ENCODE measurements around the gene PUM2.

The PUM2 gene

DNA sequence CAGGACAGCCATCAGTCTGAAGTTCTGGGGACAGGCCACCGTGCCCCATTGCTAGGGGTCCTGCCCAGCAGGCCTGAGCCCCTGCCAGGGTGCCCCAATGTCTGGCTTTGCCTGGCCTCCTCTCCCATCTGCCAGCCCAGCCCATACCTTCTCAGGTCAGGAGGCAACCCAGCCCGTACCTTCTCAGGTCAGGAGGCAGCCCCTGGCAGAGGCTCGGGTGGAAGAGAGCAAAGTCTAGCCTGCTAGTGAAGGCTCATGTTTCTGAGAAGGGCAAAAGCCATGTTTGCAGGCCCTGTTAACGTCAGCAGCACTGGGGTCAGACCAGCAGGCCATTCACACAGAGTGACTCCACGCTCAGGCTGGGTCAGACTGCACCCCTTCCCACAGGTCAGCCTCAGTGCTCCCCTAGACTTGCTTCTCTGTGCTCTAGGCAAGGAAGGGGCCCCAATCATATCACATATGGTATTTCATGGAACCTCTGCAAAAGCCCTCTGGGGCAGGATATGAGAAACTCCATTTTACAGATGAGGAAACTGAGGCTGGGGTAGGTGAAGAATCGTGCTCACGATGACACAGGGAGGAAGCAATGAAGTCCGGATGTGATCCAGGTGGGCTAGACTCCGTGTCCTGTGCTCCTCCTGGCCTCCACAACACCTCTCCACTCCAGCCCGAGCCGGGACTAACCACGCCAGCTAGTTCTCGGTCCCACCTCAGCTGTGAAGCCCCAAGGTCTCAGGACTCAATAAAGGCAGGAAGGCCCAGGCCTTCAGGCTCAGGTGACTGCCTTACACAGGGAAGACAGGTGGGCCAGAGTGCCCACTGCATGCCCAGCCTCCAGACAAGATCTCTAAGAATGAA is 135.2 kb downstream of the PUM2 start:
- DNase-seq, result no peak

DNA sequence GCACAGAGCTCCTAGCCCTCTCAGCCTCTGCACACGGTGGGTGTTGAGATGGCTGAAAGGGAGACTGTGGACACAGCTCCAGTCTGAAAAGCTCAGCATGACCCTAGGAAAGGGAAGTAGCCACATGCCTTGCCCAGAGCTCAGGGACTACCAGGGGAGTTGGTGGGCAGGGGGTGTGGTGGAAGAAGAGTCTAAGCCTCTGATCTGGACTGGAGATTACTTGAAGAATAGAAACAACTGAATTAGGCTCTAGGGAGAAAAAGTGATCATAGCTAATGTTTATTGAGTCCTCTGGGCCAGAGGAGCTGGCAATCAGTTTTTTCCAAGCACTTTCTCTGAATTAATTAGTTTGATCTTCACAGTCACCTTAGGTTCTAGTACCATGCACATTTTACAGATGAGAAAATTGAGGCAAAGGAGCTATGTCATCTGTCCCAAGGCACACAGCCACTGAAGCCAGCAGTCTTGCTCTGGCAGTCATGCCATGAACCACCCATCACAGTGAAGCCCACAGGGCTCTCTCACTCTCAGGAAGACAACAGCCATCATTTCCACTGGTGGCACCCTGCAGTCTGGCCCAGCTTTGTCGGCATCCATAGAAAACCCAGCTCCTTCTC is 136.0 kb downstream of the PUM2 start:
- no peak for DNase-seq

DNA sequence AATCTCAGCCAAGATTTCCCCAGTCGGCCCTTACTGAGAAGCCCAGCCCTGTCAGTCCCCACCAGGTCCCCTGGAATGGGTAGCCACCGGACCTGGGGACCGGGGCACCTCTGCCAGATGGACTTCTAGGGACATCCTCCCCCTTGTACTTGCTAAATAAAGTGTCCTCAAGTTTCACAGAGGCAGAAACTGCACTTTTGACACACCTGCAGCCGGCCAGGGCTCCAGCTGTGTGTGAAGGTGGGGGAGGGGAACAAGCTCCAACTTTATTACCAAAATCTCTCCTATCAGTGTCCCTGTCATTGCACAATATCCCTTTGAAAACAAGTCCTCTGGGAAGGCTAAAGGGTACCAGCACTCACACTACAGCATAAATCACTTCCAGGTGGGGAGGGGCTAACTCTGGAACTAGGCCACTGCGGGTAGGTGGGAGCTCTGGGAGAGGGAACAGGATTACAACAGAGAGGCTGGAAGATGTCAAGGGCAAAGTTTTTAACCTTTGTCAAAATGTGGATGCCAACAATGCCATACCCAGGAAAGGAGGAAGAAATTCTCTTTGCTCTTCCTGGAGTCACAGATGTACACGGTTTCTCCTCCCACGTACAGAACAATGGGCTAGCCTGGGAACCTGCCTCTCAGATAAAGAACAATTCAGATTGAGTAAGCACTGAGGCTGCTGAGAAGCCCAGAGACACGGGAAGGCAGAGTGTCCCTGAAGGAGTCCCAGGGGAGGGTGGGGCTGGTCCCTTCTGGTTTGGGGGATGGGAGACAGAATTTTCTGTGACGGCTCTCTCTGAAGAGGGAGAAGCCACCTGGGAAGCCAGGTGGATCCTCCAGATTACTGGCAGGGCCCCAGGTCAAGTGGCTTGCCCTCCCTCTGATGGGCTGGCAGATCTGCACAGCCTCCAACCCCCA is 136.7 kb downstream of the PUM2 start:
- no peak for DNase-seq

DNA sequence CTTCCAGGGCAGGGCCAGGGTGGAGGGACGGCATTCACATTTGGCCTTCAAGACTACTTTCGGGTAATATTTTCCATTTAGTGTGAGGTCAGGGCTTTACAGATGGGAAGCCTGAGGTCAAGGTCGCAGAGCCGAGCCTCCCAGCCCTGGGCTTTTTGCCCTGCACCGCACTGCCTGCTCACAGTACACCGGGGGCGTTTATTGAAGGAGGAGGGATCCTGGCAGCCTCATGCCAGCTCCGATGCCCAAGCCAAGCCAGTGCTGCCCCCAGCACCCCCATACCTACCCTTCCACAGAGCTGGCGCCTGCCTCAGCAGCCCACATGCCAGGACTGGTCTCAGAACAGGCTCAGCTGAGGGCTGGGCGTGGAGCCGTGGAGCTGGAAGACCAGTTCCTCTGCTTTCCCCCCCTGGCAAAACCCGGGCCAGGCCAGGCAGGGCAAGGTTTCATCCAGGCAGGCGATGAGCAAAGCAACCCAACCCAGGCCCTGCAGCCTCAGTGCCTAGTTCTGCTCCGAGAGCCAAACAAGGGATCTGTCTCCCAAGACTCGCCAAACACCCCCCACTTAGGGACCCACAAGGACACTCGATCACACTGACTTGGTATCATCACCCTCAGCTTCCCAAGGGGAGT is 137.7 kb downstream of the PUM2 start:
- no peak for DNase-seq

DNA sequence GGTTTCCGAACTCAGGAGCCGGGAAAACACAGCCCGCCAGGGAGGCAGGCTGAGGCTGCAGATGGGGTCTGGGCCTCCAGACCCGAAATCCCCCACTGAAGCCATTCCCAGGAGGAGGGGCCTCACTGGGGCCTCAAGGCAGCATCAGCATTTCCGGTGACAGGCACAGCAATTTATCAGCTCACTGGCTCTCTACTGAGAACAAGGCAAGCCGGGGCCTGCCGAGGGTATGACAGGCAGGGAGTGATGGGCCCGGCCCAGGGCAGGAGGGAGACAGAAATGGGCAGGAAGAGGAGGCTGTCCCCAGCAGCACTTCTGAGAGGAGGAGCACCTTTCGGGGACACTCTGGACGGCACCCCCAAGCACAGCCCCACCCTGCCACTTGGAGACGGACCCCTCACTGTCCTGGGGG is 138.2 kb downstream of the PUM2 start:
- DNase-seq, result no peak

DNA sequence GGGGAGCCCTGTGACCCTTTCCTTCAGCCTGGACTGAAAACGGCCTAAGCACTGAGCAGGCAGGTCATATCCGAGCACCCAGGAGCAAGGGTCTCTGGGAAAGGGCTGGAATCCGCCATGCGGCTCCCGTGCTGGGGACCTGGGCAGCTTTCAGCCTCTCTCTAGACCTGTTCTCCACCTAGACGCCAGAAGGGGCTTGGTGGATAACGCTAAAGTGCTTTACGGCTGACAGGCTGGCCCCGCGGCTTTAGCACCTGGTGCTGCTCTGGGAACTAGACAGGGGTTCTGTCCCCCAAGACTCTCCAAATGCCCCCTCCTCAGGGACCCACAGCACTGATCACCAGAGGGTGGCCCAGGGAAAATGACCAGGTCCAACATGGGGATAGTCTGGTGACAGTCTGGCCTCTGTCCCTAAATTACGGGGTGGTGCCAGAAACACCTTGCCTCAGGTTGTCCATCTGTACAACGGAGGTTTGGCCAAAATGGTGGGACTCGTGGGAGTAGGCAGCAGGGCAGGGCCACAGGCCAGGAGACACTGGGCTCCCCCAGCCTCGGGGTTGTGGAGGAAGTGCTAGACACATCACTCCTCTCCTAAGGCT is 138.7 kb downstream of the PUM2 start:
- no peak for DNase-seq

DNA sequence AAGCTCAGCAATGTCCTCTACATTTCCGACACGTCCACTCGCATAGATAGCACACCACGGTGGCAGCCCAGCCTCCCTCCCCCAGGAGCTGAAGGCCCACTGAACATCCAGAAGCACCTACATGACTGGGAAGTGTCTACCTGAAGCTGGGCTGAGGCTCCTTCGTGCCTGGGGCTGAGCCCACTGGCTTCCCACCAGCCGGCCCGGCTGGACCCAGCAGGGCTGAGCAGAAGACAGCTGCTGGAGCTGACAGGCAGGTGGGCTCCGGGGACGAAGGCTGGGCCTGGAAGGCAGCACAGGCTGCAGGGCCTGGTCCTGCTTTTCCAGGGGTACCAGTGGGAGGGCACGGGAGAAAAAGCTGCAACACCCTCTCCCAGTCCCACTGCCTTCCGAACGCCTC is 139.2 kb downstream of the PUM2 start:
- no peak for DNase-seq

DNA sequence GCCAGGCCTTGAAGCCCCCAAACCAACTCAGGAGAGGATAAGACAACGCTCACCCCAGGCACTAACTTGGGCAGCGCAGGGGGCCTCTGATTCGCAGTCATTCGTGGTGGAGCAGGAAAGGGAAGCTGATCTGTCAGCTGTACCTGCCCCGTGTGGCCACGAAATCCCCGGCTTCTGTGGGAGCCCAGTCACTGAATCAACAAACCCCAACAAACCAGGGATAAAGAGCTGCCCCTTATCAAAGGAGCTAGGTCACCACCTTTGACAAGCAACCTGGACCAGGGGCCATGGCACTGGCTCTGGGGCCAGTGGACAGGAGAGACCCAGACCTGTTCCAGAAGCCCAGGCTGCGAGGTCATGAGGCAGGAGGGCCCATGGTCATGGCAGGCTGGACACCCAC is 140.2 kb downstream of the PUM2 start:
- no peak for DNase-seq

DNA sequence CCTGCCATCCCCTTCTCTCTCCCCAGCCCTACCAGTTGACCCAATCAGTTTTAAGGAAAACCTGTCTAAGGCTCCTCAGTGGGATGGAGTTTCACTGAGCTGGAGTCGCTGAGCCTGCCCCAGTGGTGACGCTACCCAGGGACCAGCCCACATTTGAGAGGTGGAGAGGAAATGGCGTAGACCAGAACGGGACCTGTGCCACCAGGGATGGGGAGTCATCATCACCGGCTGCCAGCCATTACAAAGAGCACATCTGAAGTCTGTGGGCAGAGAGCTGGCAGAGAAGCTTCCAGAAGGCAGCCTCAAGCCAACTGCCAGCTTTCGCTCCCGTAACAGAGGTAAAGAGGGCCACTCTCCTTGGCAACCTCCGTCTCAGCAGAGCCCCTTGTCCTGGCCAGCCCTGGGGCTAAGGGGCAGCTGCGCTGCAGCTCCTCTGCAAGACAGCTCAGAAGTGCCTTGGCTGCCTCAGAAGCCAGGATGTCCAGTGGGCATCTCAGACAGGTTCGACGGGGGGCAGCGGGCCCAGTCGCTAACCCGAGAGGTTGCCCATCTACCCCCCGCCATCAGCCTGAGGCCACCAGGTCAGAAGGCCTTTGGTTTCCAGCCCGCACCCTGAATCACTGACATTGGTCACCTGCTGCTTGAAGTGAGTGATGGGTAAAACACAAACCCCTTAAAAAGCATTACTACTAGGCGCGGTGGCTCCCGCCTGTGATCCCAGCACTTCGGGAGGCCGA is 141.1 kb downstream of the PUM2 start:
- no peak for DNase-seq

DNA sequence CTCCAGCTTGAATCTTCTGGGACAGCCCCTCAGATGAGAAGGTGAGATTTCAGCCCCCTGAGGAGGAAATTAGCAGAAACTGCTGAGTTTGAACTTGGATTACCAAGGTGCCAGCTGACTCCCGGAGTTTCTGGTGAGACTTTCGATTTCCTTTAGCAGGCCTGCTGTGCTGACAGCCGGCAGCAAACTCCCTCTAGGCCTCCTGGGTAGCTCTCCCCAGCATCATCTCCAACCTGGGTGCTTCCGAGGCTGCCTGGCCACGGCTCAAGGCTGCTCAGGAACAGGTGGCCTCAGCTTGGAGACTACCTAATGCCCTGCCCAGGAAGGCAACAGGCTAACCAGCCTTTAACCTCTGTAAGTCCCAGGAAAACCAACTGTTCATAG is 142.2 kb downstream of the PUM2 start:
- no peak for DNase-seq

DNA sequence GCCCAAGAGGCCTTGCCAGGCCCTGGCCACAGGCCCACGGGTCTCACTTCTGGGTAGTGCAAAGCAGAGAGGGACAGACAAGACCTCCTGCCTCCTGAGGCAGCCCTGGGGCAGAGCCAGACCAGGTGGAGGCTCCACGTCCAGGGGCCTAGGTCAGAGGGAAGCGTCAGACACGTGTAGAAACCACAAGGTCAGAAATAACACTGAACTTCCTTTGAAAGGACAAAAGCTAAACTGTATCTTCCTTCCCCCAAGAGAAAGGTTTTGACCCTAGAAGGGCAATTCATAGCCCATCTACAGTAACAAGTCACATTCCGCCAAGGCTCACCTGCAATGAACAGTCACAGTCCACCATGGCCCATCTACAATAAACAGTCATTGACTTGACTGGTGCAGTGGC is 143.6 kb downstream of the PUM2 start:
- DNase-seq, result no peak

DNA sequence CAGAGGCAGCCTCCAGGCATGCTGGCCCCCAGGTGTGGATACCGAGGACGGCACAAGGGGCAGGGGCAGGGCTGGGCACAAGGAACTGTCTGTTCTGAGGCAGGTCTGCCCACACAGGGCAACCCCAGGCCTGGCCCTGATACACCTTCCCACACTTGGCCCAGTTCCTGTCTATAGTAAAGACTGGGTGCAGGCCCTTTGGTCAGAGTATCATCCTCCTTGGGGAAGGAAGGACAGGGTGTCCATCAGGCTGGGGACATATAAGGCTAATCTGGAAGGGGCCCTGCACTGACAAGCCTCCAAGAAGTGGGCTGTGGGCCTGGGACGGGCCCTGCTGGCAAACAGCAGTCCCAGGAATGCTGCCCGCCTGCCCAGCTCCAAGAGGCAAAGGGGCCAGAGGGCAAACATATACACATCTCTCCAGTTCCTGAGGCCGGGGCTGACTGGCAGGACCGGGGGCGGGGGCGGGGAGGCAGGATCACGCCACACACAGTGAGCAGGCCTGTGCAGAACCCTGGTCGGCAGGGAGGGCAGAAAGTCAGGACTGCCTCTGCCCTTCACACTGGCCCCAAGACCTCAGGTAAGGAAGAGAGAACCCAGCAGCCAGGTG is 144.6 kb downstream of the PUM2 start:
- DNase-seq, result no peak

DNA sequence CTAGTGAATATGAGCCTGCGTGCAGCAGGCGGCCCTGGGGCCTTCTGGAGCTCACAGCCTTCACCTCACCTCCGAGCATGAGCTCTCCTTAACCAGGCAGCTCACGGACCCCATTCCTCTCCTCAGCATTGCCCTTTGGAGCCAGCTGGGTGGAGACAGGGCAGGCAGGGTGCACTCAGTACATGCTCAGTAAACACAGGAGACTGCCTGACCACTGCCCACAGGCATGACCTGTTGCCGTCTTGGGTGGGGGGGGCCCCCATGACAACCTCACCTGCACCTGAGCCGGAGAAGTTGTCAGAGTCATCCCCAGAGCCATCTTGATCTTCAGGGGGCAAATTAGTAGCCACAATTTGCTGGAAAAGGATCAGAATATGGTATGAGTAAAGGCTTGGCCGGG is 145.6 kb downstream of the PUM2 start:
- no peak for DNase-seq

DNA sequence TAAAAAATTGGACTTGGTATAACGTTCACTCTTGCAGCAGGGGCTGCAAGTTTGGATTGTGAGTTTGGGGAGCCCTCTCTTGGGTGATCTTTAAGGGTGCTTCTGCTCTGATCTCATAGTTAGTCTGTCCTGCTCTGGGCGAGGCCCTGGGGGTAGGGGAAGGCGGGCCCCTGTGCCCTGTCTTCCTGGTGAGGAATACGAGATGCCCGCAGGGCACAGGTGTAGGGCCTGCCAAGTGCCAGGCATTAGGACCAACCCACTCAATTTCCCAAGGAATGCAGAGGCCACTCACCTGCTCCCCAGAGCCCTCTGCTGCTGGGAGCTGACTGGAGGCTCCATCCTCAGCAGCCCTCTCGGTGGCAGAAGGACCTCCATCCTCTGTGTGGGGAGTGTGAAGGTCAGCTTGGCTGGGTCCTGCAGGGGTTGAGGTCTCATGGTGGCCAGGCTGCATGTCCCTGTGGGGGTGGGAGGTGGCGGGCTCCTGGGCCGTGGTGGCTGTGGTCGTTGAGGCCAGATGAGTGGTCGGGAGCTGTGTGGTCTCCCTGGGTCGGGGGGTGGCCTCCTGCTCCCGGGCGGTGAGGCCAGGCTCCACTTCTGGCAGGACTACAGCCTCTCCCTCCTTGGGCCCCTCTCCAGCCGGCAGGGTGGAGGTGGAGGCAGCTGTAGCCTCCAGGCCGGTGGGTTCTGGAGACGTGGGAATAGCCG is 147.0 kb downstream of the PUM2 start:
- no peak for DNase-seq

DNA sequence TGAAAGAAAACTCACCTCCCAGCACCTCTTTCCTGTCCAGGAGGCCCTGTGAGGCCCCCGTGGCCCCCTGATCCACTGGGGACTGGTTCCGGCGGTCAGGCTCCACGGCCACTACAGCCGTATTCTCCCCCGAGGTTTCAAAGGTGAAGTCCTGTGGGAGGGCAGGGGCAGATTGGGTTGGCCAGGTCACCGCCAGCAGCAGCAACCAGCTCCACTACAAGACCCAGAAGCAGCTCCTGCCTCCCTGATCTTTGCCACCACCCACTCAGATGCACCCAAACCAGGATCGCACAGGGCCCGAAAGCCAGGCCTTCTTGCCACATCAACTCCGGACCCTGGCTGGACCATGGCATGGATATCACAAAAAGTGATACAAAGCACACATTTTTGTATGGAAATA is 147.6 kb downstream of the PUM2 start:
- DNase-seq, result no peak

DNA sequence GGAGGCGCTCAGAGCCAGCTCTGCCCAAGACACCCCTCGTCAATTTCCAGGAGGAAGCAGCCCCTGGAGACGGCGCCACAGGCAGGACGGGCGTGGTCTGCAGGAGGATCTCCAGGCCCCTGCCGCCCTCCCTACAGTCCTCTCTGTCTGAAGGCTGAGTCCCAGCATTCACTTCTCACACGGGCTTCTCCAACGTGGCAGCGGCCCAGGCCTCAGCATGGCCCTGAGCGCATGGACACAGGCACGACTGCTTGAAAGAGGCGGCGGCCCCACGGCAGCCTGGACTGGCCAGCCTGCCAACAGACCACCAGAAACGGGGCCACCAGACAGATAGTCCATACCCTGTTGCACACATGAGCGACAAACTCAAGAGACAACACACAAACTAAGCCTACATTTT is 149.0 kb downstream of the PUM2 start:
- DNase-seq, result no peak

DNA sequence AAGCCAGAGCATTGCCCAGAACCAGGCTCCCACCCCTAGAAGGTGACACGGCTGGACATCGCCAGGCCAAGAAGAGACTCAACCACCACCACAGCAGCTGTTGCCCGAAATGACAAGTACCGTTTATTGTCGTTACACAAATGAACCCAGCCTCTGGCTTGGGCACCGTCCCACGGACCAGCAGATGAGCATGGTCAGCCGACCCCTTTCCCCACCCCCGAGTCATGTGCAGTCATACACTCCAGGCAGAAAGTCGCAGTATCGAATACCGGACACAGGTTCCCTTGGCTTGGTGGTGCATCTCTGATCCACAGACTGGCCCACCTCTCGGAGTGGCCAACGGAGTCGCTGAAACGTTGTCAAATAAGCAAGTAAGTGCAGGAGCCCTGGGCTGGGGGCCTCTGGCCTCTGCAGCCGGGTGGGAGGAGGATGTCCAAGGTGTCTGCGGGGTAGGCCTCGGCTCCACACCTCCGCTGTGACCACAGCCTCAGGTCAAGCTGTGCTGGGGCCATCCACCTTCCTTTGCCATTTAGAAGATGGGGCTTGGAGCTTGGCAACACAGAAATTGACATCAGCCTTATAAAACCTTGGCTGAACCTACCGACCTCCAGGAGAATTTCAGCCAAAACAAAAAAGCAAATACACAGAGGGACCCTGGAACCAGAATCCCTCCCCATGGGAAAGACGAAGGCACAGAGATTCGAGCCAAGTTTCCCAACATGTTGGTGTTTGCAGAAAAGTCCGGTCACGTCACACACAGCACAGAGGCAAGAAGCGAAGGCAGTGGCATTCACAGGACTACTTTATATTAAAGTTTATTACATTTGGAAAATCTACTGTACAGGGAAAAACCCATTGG is 149.7 kb downstream of the PUM2 start:
- no peak for DNase-seq

DNA sequence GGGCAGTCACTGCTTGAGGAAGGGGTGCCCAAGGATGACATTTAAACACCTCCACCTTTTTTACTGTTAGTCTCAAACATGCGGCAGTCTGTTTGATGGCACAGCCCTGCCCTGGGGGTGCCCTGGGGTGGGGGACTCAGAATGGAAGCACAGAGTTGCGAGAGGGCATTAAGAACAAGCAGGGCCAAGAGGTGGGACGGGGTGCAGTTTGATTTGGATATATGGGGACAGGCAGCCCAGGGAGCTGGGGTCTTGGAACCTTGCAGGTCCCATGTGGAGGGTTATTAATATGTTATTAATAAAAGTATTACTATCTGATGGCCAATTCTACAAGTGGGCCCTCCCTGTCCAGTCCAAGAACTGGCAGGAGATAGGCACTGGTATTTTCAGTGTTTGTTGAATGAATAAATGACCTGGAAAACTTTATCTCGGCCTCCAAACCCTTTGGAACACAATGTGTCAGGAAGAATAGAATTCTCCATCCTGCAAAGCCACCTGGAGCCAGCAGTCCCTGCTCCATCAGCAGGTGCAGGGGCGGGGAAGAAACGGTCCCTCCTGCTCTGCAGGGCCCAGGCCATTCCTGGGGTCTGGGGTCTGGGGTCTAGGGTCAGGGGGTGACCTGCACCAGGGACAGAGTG is 150.9 kb downstream of the PUM2 start:
- no peak for DNase-seq
